ENCODE measurements around the gene EFHC1.

DNA sequence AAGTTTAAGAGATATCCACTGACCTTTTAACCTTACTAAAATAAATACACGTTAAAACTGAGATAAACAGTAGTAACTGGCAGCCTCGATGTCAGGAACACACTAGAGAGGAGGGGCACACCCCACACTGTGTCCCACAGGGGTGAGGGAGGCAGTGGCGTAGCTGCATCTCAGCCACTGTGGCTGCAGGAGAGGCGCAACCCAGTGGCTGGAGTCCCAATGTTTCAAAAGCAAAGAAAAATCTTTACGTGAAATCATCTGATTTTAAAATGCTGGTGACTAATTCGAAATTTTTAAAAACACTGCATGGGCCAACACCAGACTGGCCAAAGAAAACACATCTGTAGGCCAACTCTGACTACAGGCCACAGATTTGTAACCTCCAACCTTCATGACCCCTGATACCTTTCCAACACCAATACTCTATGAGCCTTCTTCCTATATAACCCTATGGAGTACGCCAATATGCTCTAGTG is 102.0 kb downstream of the EFHC1 start:
- TF ChIP-seq, protein P1, sequence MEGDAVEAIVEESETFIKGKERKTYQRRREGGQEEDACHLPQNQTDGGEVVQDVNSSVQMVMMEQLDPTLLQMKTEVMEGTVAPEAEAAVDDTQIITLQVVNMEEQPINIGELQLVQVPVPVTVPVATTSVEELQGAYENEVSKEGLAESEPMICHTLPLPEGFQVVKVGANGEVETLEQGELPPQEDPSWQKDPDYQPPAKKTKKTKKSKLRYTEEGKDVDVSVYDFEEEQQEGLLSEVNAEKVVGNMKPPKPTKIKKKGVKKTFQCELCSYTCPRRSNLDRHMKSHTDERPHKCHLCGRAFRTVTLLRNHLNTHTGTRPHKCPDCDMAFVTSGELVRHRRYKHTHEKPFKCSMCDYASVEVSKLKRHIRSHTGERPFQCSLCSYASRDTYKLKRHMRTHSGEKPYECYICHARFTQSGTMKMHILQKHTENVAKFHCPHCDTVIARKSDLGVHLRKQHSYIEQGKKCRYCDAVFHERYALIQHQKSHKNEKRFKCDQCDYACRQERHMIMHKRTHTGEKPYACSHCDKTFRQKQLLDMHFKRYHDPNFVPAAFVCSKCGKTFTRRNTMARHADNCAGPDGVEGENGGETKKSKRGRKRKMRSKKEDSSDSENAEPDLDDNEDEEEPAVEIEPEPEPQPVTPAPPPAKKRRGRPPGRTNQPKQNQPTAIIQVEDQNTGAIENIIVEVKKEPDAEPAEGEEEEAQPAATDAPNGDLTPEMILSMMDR (IDR thresholded peaks at IDR 0.05; ENCODE audit: low read depth, low read length, poor library complexity, severe bottlenecking), result no peak
- no peak for TF ChIP-seq EZH2phosphoT487 (IDR thresholded peaks at IDR 0.05; ENCODE audit: borderline replicate concordance, low read length)

Data from DOHH2 (cell line).